Esophagus muscularis mucosa (tissue), 4 donors: ENCODE data around the gene CDH5. TPM values are rescaled to one million over a fixed set of nuclear protein-coding genes. Genes with fewer than 3 reads are reported as not detected.

Experiments
- DNase-seq: peaks from one replicate; pipeline ENCODE4 v3.0.0-alpha.2; 2017; ENCODE audit errors: extremely low spot score
- H3K27ac ChIP-seq, 4 donors: fragments of 200-600 bp; sonication (generic); replicated peaks in 1 of 4; 1 replicate in 3 of 4; 2 replicates in 1 of 4; pipeline ENCODE4 v1.5.1; 2016 to 2019; ENCODE audit warnings: mild to moderate bottlenecking in 1 of 4
- H3K27me3 ChIP-seq, 4 donors: fragments of 200-600 bp; sonication (generic); one replicate each; pipeline versions ENCODE4 v1.5.1 to v1.6.0; 2016 to 2019
- H3K36me3 ChIP-seq, 4 donors: fragments of 200-600 bp; sonication (generic); one replicate each; pipeline ENCODE4 v1.5.1; 2016 to 2019
- H3K4me1 ChIP-seq, 4 donors: fragments of 200-600 bp; sonication (generic); one replicate each; pipeline ENCODE4 v1.5.1; 2016 to 2019
- H3K4me3 ChIP-seq, 4 donors: fragments of 200-600 bp; sonication (generic); 1 replicate in 2 of 4; 2 replicates in 2 of 4; pipeline ENCODE4 v1.5.1; 2016 to 2019; ENCODE audit warnings: mild to moderate bottlenecking in 4 of 4, moderate library complexity in 1 of 4
- H3K9me3 ChIP-seq, 4 donors: fragments of 200-600 bp; sonication (generic); 1 replicate in 3 of 4; 2 replicates in 1 of 4; pipeline ENCODE4 v1.5.1; 2016 to 2019
- CTCF ChIP-seq, 3 experiments: fragments of 200-600 bp in 2 of 3; fragments of 450-650 bp in 1 of 3; sonication (generic) in 2 of 3; IDR thresholded peaks; one replicate each; pipeline ENCODE4 v1.5.1; 2017 to 2019; ENCODE audit warnings: antibody characterized with exemption in 3 of 3, mild to moderate bottlenecking in 2 of 3, moderate library complexity in 1 of 3
- EP300 ChIP-seq: sonication (generic); formaldehyde crosslinking; IDR thresholded peaks from one replicate; pipeline ENCODE4 v1.6.1; 2017; ENCODE audit warnings: antibody characterized with exemption
- POLR2A ChIP-seq: fragments of 450-650 bp; IDR thresholded peaks from one replicate; pipeline ENCODE4 v1.6.1; 2017; ENCODE audit warnings: antibody characterized with exemption, moderate library complexity, mild to moderate bottlenecking, low read depth
- POLR2AphosphoS5 ChIP-seq, 2 donors: sonication (generic); formaldehyde crosslinking; IDR thresholded peaks; one replicate each; pipeline ENCODE4 v1.6.1; 2017; ENCODE audit warnings: antibody characterized with exemption in 2 of 2
- WGBS: methylation state at CpG from one replicate; pipeline ENCODE4 v1.1.5; 2018; 5-methylcytosine and 5-hydroxymethylcytosine counted together
- intact Hi-C: fragments of 100-400 bp; cut with DNase I; formaldehyde crosslinking; loops from one replicate; pipeline ENCODE4 v1.15.1; 2023
- total RNA-seq, 4 donors: library from RNA; depleted of rRNA; stranded (reverse); fragments of >200 nt; gene quantifications; one replicate each; pipeline versions ENCODE4 v1.1.0 to v1.2.1, GENCODE V29; 2016

The CDH5 gene
- total RNA-seq, 4 donors from 2014 or later: 19.5 to 63.1 (median 50.6) TPM

- no peaks in the 10 kb centered on the region for H3K9me3 ChIP-seq
- peak; percentile 52 to 78 (median 72) for TF ChIP-seq CTCF (IDR thresholded peaks at IDR 0.05)
- TF ChIP-seq POLR2AphosphoS5 (IDR thresholded peaks at IDR 0.05): no peak
- no peaks in the 10 kb centered on the region for H3K36me3 ChIP-seq
- no peak overlapping the region for H3K4me3 ChIP-seq
- H3K4me1 ChIP-seq: no peaks in the 10 kb centered on the region
- WGBS: 65% methylated on average over 14 of the region's 14 CpGs
- no peak for DNase-seq
- no peak overlapping the region for H3K27ac ChIP-seq
- H3K27me3 ChIP-seq: peaks cover 0 to 4% (median 0%) of the 10 kb centered on the region in 4 donors
- intact Hi-C loops: no loop called here
Observed at GRCh38 chr16:66344533-66345145, 21.9 kb upstream of the CDH5 start.

- DNase-seq: no peak
- no peaks in the 10 kb centered on the region for H3K36me3 ChIP-seq
- H3K4me1 ChIP-seq: no peaks in the 10 kb centered on the region
- WGBS: 100% methylated on average over 2 of the region's 2 CpGs
- TF ChIP-seq EP300 (no peak), POLR2AphosphoS5 (IDR thresholded peaks at IDR 0.05) (no peak), POLR2A (no peak), CTCF (IDR thresholded peaks at IDR 0.05) (no peak)
- H3K27ac ChIP-seq: no peak overlapping the region
- peaks cover 0 to 15% (median 0%) of the 10 kb centered on the region in 4 donors for H3K27me3 ChIP-seq
- intact Hi-C loops: no loop called here
- no peak overlapping the region for H3K4me3 ChIP-seq
- no peaks in the 10 kb centered on the region for H3K9me3 ChIP-seq
Observed at GRCh38 chr16:66346221-66346620, 20.3 kb upstream of the CDH5 start.

- Histone ChIP-seq H3K27ac (no peak overlapping the region), H3K9me3 (no peaks in the 10 kb centered on the region), H3K4me1 (peaks cover 0 to 4% (median 1%) of the 10 kb centered on the region in 4 donors), H3K27me3 (peaks cover 0 to 24% (median 0%) of the 10 kb centered on the region in 4 donors), H3K4me3 (no peak overlapping the region), H3K36me3 (no peaks in the 10 kb centered on the region)
- 95% methylated on average over 2 of the region's 2 CpGs for WGBS
- intact Hi-C loops: no loop called here
- DNase-seq: no peak
- no peak for TF ChIP-seq POLR2AphosphoS5 (IDR thresholded peaks at IDR 0.05)
- no peak for TF ChIP-seq EP300
- TF ChIP-seq CTCF (IDR thresholded peaks at IDR 0.05): no peak
- TF ChIP-seq POLR2A: no peak
Observed at GRCh38 chr16:66352304-66352703, 14.2 kb upstream of the CDH5 start.

GRCh38 chr16:66353055-66353454 is 13.4 kb upstream of the CDH5 start:
- no peak for TF ChIP-seq CTCF (IDR thresholded peaks at IDR 0.05)
- TF ChIP-seq EP300: no peak
- no peak for TF ChIP-seq POLR2A
- TF ChIP-seq POLR2AphosphoS5 (IDR thresholded peaks at IDR 0.05): no peak
- no peak for DNase-seq
- H3K36me3 ChIP-seq: no peaks in the 10 kb centered on the region
- 79% methylated on average over 5 of the region's 5 CpGs for WGBS
- intact Hi-C loops: no loop called here
- peaks cover 0 to 24% (median 0%) of the 10 kb centered on the region in 4 donors for H3K27me3 ChIP-seq
- H3K9me3 ChIP-seq: no peaks in the 10 kb centered on the region
- H3K27ac ChIP-seq: no peak overlapping the region
- H3K4me1 ChIP-seq: peaks cover 6 to 9% (median 8%) of the 10 kb centered on the region in 4 donors
- no peak overlapping the region for H3K4me3 ChIP-seq
